Uterus (tissue), 2 donors: Measurements from ENCODE around the gene ZWINT.

Experiments
- CTCF ChIP-seq, 4 experiments: fragments of 200-600 bp in 2 of 4; fragments of 450-650 bp in 2 of 4; sonication (generic) in 2 of 4; IDR thresholded peaks; one replicate each; pipeline ENCODE4 v1.5.1; 2016 to 2019; ENCODE audit warnings: antibody characterized with exemption in 4 of 4, mild to moderate bottlenecking in 2 of 4, moderate library complexity in 1 of 4
- POLR2A ChIP-seq, 2 donors: fragments of 450-650 bp; IDR thresholded peaks; one replicate each; pipeline ENCODE4 v1.6.1; 2016; ENCODE audit warnings: antibody characterized with exemption in 2 of 2, mild to moderate bottlenecking in 1 of 2, moderate library complexity in 1 of 2

- TF ChIP-seq CTCF (IDR thresholded peaks at IDR 0.05) (no peak), POLR2A (IDR thresholded peaks at IDR 0.05) (no peak)
Observed at GRCh38 chr10:56359837-56360236, 1.2 kb downstream of the ZWINT start.
